Endothelial cell of hepatic sinusoid (primary cell): ENCODE results near the gene RNF183.

Source experiments
- in situ Hi-C: cut with HindIII; loops from 2 replicates; pipeline ENCODE4 v1.10.0; 2017; ENCODE audit warnings: low sequenced_read_pairs

Gene RNF183

GRCh38 chr9:113302792-113303418 is at the start of gene RNF183:
TSS of gene RNF183 (minus strand) at chr9:113303376. CDS start at chr9:113298184, 5,192 bp downstream.
- in situ Hi-C loops: loop anchor here (5.0 kb wide), 1 partner anchor 34 kb away; no protein-coding TSS in a partner anchor

- in situ Hi-C loops: no loop called here
These were observed 49.2 kb upstream of the RNF183 start for GRCh38 chr9:113352411-113352810.

- in situ Hi-C loops: no loop called here
These were observed 48.8 kb upstream of the RNF183 start for GRCh38 chr9:113352006-113352405.

GRCh38 chr9:113350937-113351336 is 47.8 kb upstream of the RNF183 start:
- in situ Hi-C loops: no loop called here

GRCh38 chr9:113350107-113350661 is 47.0 kb upstream of the RNF183 start:
- in situ Hi-C loops: no loop called here

GRCh38 chr9:113349445-113350094 is 46.4 kb upstream of the RNF183 start, which contains the start of gene BSPRY:
TSS of gene BSPRY (plus strand) at chr9:113349541. CDS start at chr9:113349580, 39 bp downstream.
- in situ Hi-C loops: no loop called here

GRCh38 chr9:113349066-113349444 is 45.9 kb upstream of the RNF183 start:
- in situ Hi-C loops: no loop called here

- in situ Hi-C loops: no loop called here
These were observed 45.3 kb upstream of the RNF183 start for GRCh38 chr9:113348437-113348836.

- in situ Hi-C loops: no loop called here
These were observed 42.5 kb upstream of the RNF183 start for GRCh38 chr9:113345671-113346070.

GRCh38 chr9:113345190-113345589 is 42.0 kb upstream of the RNF183 start:
- in situ Hi-C loops: no loop called here

- in situ Hi-C loops: no loop called here
These were observed 40.6 kb upstream of the RNF183 start for GRCh38 chr9:113343732-113344231.

GRCh38 chr9:113341712-113342410 is 38.7 kb upstream of the RNF183 start:
- in situ Hi-C loops: no loop called here

- in situ Hi-C loops: no loop called here
These were observed 37.0 kb upstream of the RNF183 start, which contains the start of gene WDR31 for GRCh38 chr9:113340011-113340699. TSS of gene WDR31 (minus strand) at chr9:113340275. CDS start at chr9:113332022, 8,253 bp downstream.

GRCh38 chr9:113337714-113338113 is 34.5 kb upstream of the RNF183 start:
- in situ Hi-C loops: loop anchor here (5.0 kb wide), 1 partner anchor 35 kb away; the partner anchor contains the start of gene RNF183

GRCh38 chr9:113331780-113332179 is 28.6 kb upstream of the RNF183 start:
- in situ Hi-C loops: loop anchor here (5.0 kb wide), 1 partner anchor 49 kb away; no protein-coding TSS in a partner anchor

- in situ Hi-C loops: no loop called here
These were observed 25.0 kb upstream of the RNF183 start for GRCh38 chr9:113328045-113328782.

- in situ Hi-C loops: no loop called here
These were observed 23.1 kb upstream of the RNF183 start for GRCh38 chr9:113326230-113326629.

- in situ Hi-C loops: no loop called here
These were observed 19.5 kb upstream of the RNF183 start for GRCh38 chr9:113322671-113323070.

- in situ Hi-C loops: no loop called here
These were observed 16.9 kb upstream of the RNF183 start for GRCh38 chr9:113320051-113320450.

- in situ Hi-C loops: no loop called here
These were observed 15.9 kb upstream of the RNF183 start for GRCh38 chr9:113319054-113319453.
